VCaP (cell line): Measurements from ENCODE around the gene FAM168A.

ENCODE experiments used
- H3K27ac ChIP-seq: fragments of 450-650 bp; 2 replicates; pipeline ENCODE4 v1.5.1; 2017
- CTCF ChIP-seq: fragments of 450-650 bp; conservative IDR thresholded peaks from 2 replicates; pipeline ENCODE4 v1.5.1; 2017; ENCODE audit warnings: mild to moderate bottlenecking, moderate library complexity

FAM168A gene

GRCh38 chr11:73390601-73391565 lies 207.0 kb downstream of the FAM168A start:
- TF ChIP-seq CTCF: no peak
- H3K27ac ChIP-seq: no peak overlapping the region

GRCh38 chr11:73389916-73390315 lies 208.0 kb downstream of the FAM168A start:
- no peak for TF ChIP-seq CTCF
- no peak overlapping the region for H3K27ac ChIP-seq

GRCh38 chr11:73389134-73389525 lies 208.8 kb downstream of the FAM168A start:
- H3K27ac ChIP-seq: no peak overlapping the region
- no peak for TF ChIP-seq CTCF

GRCh38 chr11:73388265-73389133 lies 209.4 kb downstream of the FAM168A start:
- TF ChIP-seq CTCF: no peak
- no peak overlapping the region for H3K27ac ChIP-seq

- no peak overlapping the region for H3K27ac ChIP-seq
- no peak for TF ChIP-seq CTCF
Observed at GRCh38 chr11:73387594-73388264, 210.2 kb downstream of the FAM168A start.

- no peak overlapping the region for H3K27ac ChIP-seq
Observed at GRCh38 chr11:73386546-73386945, 211.4 kb downstream of the FAM168A start.

More at GRCh38 chr11:73386546-73386945, 211.4 kb downstream of the FAM168A start:
- TF ChIP-seq CTCF: no peak
